Suppressor macrophage treated with lipopolysaccharide for 4 hours (primary cell): ENCODE data around the gene INPP5A.

ENCODE experiments used
- DNase-seq: peaks from one replicate; pipeline ENCODE4 v3.0.0-alpha.2; 2020

The INPP5A gene

GRCh38 chr10:132601567-132601966 is 64.0 kb downstream of the INPP5A start:
- DNase-seq, result no peak

- no peak for DNase-seq
Observed at GRCh38 chr10:132602614-132603013, 65.0 kb downstream of the INPP5A start.

GRCh38 chr10:132603851-132604533 is 66.4 kb downstream of the INPP5A start:
- DNase-seq, result no peak

GRCh38 chr10:132604686-132605085 is 67.1 kb downstream of the INPP5A start:
- DNase-seq, result no peak

- no peak for DNase-seq
Observed at GRCh38 chr10:132605390-132605789, 67.8 kb downstream of the INPP5A start.

GRCh38 chr10:132606031-132606491 is 68.5 kb downstream of the INPP5A start:
- DNase-seq, result no peak

GRCh38 chr10:132606536-132607316 is 69.1 kb downstream of the INPP5A start:
- DNase-seq, result no peak

GRCh38 chr10:132607491-132607890 is 69.9 kb downstream of the INPP5A start:
- no peak for DNase-seq

GRCh38 chr10:132607961-132608495 is 70.4 kb downstream of the INPP5A start:
- DNase-seq, result no peak

GRCh38 chr10:132608511-132609195 is 71.1 kb downstream of the INPP5A start:
- DNase-seq, result no peak

- DNase-seq, result no peak
Observed at GRCh38 chr10:132609211-132609610, 71.6 kb downstream of the INPP5A start.

GRCh38 chr10:132610071-132610701 is 72.6 kb downstream of the INPP5A start:
- no peak for DNase-seq

GRCh38 chr10:132611026-132611910 is 73.7 kb downstream of the INPP5A start:
- no peak for DNase-seq

GRCh38 chr10:132611986-132612385 is 74.4 kb downstream of the INPP5A start:
- no peak for DNase-seq

- no peak for DNase-seq
Observed at GRCh38 chr10:132612571-132613504, 75.3 kb downstream of the INPP5A start.

GRCh38 chr10:132613566-132614348 is 76.2 kb downstream of the INPP5A start:
- no peak for DNase-seq

- DNase-seq, result no peak
Observed at GRCh38 chr10:132614431-132615340, 77.1 kb downstream of the INPP5A start.

GRCh38 chr10:132615341-132616169 is 78.0 kb downstream of the INPP5A start:
- DNase-seq, result no peak
